Measurements from ENCODE around the gene EHMT2.

DNA sequence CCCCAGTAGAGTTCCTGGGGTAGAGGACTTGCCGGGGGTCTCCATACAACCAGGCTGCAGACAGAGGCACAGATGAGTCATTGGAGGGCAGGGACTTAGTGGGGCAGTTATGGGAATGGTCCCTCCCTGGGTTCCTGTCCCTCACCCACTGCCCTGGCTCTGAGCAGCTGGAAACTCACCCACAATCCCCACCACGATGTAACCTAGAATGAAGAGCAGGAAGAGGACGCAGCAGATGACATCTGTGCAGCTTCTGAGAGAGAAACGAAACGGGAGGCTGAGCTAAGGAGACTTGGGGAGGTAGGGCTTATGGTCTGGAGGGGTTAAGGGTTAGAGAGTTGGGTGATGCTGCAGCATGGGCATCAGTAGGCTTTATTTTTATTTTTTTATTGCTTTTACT, 21.6 kb downstream of the EHMT2 start:
- TF ChIP-seq GABPA (IDR thresholded peaks at IDR 0.05; ENCODE audit: low read depth): no peak
- TF ChIP-seq, protein P1, sequence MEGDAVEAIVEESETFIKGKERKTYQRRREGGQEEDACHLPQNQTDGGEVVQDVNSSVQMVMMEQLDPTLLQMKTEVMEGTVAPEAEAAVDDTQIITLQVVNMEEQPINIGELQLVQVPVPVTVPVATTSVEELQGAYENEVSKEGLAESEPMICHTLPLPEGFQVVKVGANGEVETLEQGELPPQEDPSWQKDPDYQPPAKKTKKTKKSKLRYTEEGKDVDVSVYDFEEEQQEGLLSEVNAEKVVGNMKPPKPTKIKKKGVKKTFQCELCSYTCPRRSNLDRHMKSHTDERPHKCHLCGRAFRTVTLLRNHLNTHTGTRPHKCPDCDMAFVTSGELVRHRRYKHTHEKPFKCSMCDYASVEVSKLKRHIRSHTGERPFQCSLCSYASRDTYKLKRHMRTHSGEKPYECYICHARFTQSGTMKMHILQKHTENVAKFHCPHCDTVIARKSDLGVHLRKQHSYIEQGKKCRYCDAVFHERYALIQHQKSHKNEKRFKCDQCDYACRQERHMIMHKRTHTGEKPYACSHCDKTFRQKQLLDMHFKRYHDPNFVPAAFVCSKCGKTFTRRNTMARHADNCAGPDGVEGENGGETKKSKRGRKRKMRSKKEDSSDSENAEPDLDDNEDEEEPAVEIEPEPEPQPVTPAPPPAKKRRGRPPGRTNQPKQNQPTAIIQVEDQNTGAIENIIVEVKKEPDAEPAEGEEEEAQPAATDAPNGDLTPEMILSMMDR (IDR thresholded peaks at IDR 0.05; ENCODE audit: insufficient read depth, low read length): no peak

Measured in HL-60 (cell line).